ENCODE data around the gene ABCC5.

The ABCC5 gene

DNA sequence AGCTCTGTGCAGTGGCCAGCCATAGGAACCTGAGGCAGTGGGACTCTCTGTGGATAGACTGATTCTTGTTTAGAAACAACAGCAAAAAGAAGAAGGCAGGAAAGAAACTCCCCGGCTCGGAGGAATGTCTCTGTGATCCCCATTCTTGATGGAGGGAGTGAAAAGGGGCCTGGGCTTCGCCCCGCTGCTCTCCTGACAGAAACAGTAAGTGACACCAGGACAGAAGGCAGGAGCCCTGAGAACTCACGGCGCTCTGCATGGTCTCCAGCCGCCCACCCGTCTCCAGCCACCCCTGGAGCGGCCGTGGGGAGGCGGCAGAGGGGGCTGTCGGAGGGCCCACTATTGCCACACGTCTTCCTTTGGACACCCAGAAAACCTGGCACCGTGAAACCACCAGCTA, 97.3 kb downstream of the ABCC5 start:
- H3F3A ChIP-seq (ENCODE audit: control insufficient read depth, insufficient read depth) = no peaks in the 10 kb centered on the region
- no peak overlapping the region for H3K4me3 ChIP-seq (ENCODE audit: low read length)
- no peak for TF ChIP-seq EZH2phosphoT487 (IDR thresholded peaks at IDR 0.05; ENCODE audit: borderline replicate concordance, low read length)
- TF ChIP-seq, protein P1, sequence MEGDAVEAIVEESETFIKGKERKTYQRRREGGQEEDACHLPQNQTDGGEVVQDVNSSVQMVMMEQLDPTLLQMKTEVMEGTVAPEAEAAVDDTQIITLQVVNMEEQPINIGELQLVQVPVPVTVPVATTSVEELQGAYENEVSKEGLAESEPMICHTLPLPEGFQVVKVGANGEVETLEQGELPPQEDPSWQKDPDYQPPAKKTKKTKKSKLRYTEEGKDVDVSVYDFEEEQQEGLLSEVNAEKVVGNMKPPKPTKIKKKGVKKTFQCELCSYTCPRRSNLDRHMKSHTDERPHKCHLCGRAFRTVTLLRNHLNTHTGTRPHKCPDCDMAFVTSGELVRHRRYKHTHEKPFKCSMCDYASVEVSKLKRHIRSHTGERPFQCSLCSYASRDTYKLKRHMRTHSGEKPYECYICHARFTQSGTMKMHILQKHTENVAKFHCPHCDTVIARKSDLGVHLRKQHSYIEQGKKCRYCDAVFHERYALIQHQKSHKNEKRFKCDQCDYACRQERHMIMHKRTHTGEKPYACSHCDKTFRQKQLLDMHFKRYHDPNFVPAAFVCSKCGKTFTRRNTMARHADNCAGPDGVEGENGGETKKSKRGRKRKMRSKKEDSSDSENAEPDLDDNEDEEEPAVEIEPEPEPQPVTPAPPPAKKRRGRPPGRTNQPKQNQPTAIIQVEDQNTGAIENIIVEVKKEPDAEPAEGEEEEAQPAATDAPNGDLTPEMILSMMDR (IDR thresholded peaks at IDR 0.05; ENCODE audit: low read depth, low read length, poor library complexity, severe bottlenecking) = no peak
- no peaks in the 10 kb centered on the region for H3K27me3 ChIP-seq (ENCODE audit: control insufficient read depth, low read length)
- H3K4me1 ChIP-seq (ENCODE audit: control insufficient read depth, low read length) = no peaks in the 10 kb centered on the region
- no peak overlapping the region for H3K27ac ChIP-seq (ENCODE audit: low read depth, low read length)
- H3K9me2 ChIP-seq (replicated peaks; ENCODE audit: control insufficient read depth, low read length) = no peaks in the 10 kb centered on the region
- no peaks in the 10 kb centered on the region for H3K79me2 ChIP-seq (ENCODE audit: control insufficient read depth, low read length)
- H3K4me2 ChIP-seq (ENCODE audit: low read length) = no peak overlapping the region
- no peaks in the 10 kb centered on the region for H3K9me3 ChIP-seq (ENCODE audit: control insufficient read depth, insufficient read depth, low read length)
- H3K36me3 ChIP-seq (ENCODE audit: control insufficient read depth, low read length) = no peaks in the 10 kb centered on the region
- H4K20me1 ChIP-seq (ENCODE audit: control insufficient read depth, insufficient read depth, low read depth, low read length) = no peaks in the 10 kb centered on the region

DNA sequence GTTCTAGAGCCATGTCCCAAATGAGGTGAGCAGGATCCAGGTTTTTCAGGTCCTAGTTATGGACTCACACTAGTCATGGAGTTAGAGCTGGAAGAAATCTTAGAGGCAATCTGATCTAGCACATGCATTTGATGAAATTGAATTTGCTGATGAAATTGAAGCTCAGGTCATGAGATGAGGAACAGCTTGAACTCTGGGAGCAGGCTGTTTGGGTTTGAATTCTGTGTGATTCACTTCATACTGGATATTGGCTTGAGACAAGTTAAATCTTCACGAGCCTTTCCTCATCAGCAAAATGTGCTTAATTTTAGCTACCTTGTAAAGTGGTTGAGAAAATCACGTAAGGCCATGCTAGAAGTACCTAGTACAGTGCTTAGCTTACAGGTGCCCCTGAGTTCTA, 99.5 kb downstream of the ABCC5 start:
- no peak for TF ChIP-seq EZH2phosphoT487 (IDR thresholded peaks at IDR 0.05; ENCODE audit: borderline replicate concordance, low read length)
- TF ChIP-seq, protein P1 (IDR thresholded peaks at IDR 0.05; ENCODE audit: low read depth, low read length, poor library complexity, severe bottlenecking) = no peak
- Histone ChIP-seq H3K4me3 (ENCODE audit: low read length) (no peak overlapping the region), H3K4me1 (ENCODE audit: control insufficient read depth, low read length) (no peaks in the 10 kb centered on the region), H3K79me2 (ENCODE audit: control insufficient read depth, low read length) (no peaks in the 10 kb centered on the region), H4K20me1 (ENCODE audit: control insufficient read depth, insufficient read depth, low read depth, low read length) (no peaks in the 10 kb centered on the region), H3K27me3 (ENCODE audit: control insufficient read depth, low read length) (no peaks in the 10 kb centered on the region), H3K9me2 (replicated peaks; ENCODE audit: control insufficient read depth, low read length) (no peaks in the 10 kb centered on the region), H3K4me2 (ENCODE audit: low read length) (no peak overlapping the region), H3K9me3 (ENCODE audit: control insufficient read depth, insufficient read depth, low read length) (no peaks in the 10 kb centered on the region), H3K27ac (ENCODE audit: low read depth, low read length) (no peak overlapping the region), H3K36me3 (ENCODE audit: control insufficient read depth, low read length) (no peaks in the 10 kb centered on the region), H3F3A (ENCODE audit: control insufficient read depth, insufficient read depth) (no peaks in the 10 kb centered on the region)

DNA sequence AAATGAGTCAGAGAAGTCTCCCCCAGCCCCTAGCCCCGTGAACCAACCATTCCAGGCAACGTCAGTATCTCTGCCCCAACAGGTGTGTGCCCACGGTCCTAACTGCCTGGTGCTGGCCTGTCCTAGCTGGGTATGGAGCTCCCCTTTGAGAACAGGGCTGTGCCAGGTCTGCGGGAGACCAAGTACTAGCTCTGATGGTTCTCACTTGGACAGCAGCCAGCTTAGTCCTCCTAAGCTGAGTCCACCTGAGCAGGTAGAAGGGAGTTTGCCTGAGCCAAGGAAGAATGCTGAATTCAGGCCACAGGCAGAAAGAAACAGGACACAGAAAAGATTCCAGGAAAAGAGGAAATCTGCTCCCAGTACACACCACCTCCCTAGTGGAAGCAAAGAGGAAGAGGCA, 99.9 kb downstream of the ABCC5 start:
- Histone ChIP-seq H3F3A (ENCODE audit: control insufficient read depth, insufficient read depth) (no peaks in the 10 kb centered on the region), H3K36me3 (ENCODE audit: control insufficient read depth, low read length) (no peaks in the 10 kb centered on the region)
- no peak for TF ChIP-seq EZH2phosphoT487 (IDR thresholded peaks at IDR 0.05; ENCODE audit: borderline replicate concordance, low read length)
- TF ChIP-seq, protein P1 (IDR thresholded peaks at IDR 0.05; ENCODE audit: low read depth, low read length, poor library complexity, severe bottlenecking) = no peak

DNA sequence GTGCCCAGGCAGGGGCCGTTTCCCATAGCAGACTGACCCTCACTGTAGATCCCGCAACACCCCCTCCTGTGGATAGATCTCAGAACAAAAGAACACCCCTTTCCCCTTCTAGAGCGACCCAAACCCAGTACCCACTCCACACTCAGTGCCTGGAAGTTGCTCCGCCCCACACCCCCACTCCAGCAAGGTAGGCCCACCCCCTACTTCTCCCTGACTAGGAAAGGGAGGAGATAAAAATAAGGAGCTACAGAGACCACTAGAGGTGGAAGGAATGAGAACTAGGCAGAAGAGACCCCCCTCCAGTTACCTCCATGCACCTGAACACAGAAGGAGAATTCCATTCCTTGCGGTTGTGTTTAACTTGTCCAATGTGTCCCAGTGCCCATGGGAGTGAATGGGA, 102.8 kb downstream of the ABCC5 start:
- Histone ChIP-seq H3K4me1 (ENCODE audit: control insufficient read depth, low read length) (no peaks in the 10 kb centered on the region), H3K4me2 (ENCODE audit: low read length) (no peak overlapping the region), H3K9me2 (replicated peaks; ENCODE audit: control insufficient read depth, low read length) (no peaks in the 10 kb centered on the region), H3K4me3 (ENCODE audit: low read length) (no peak overlapping the region), H4K20me1 (ENCODE audit: control insufficient read depth, insufficient read depth, low read depth, low read length) (no peaks in the 10 kb centered on the region), H3K36me3 (ENCODE audit: control insufficient read depth, low read length) (no peaks in the 10 kb centered on the region), H3K79me2 (ENCODE audit: control insufficient read depth, low read length) (no peaks in the 10 kb centered on the region), H3K27ac (ENCODE audit: low read depth, low read length) (no peak overlapping the region), H3K9me3 (ENCODE audit: control insufficient read depth, insufficient read depth, low read length) (no peaks in the 10 kb centered on the region), H3K27me3 (ENCODE audit: control insufficient read depth, low read length) (no peaks in the 10 kb centered on the region), H3F3A (ENCODE audit: control insufficient read depth, insufficient read depth) (no peaks in the 10 kb centered on the region)
- no peak for TF ChIP-seq EZH2phosphoT487 (IDR thresholded peaks at IDR 0.05; ENCODE audit: borderline replicate concordance, low read length)
- TF ChIP-seq, protein P1 (IDR thresholded peaks at IDR 0.05; ENCODE audit: low read depth, low read length, poor library complexity, severe bottlenecking) = no peak

More for the DNA sequence above, 99.9 kb downstream of the ABCC5 start:
- Histone ChIP-seq H3K9me3 (ENCODE audit: control insufficient read depth, insufficient read depth, low read length) (no peaks in the 10 kb centered on the region), H3K4me2 (ENCODE audit: low read length) (no peak overlapping the region), H3K27ac (ENCODE audit: low read depth, low read length) (no peak overlapping the region), H3K9me2 (replicated peaks; ENCODE audit: control insufficient read depth, low read length) (no peaks in the 10 kb centered on the region), H3K27me3 (ENCODE audit: control insufficient read depth, low read length) (no peaks in the 10 kb centered on the region), H3K79me2 (ENCODE audit: control insufficient read depth, low read length) (no peaks in the 10 kb centered on the region), H3K4me3 (ENCODE audit: low read length) (no peak overlapping the region), H4K20me1 (ENCODE audit: control insufficient read depth, insufficient read depth, low read depth, low read length) (no peaks in the 10 kb centered on the region), H3K4me1 (ENCODE audit: control insufficient read depth, low read length) (no peaks in the 10 kb centered on the region)
